ENCODE results near the gene DIDO1. TPM values are rescaled to one million over a fixed set of nuclear protein-coding genes. Genes with fewer than 3 reads are reported as not detected.
A peak's percentile ranks its signal among the peaks of the same experiment; 100 is the strongest.

DIDO1 gene
- total and polyA plus RNA-seq, 2 of the 13 experiments (the other 11 are each of a cell fraction or from before 2014, with no cell fraction given), result 75.0 to 75.1 TPM

- peak; percentile 86 for TF ChIP-seq ATF3 (CRISPR knock-in tag; IDR thresholded peaks at IDR 0.05)
- TF ChIP-seq MEIS2 (CRISPR knock-in tag; IDR thresholded peaks at IDR 0.05), result peak; percentile 39; the same call in 1 of the 2 replicates
- TF ChIP-seq ZNF441 (CRISPR knock-in tag; IDR thresholded peaks at IDR 0.05; ENCODE audit: borderline replicate concordance), result peak; percentile 59; the same call in 1 of the 2 replicates
- TF ChIP-seq ZMYM4 (CRISPR knock-in tag; IDR thresholded peaks at IDR 0.05), result 0 out of 2 replicates have a peak, but pooled peaks have one; percentile 32
- TF ChIP-seq RCOR2 (CRISPR knock-in tag; IDR thresholded peaks at IDR 0.05), result peak; percentile 32; the same call in 1 of the 2 replicates
- 0 out of 2 replicates have a peak, but pooled peaks have one; percentile 27 for TF ChIP-seq HIVEP1 (CRISPR knock-in tag; IDR thresholded peaks at IDR 0.05)
- TF ChIP-seq POGZ (CRISPR knock-in tag; IDR thresholded peaks at IDR 0.05), result peak; percentile 18; the same call in 1 of the 2 replicates
- peak; percentile 65; the same call in 1 of the 2 replicates for TF ChIP-seq TFAP4 (IDR thresholded peaks at IDR 0.05; ENCODE audit: borderline replicate concordance, low read depth)
- 0 out of 2 replicates have a peak, but pooled peaks have one; percentile 51 for TF ChIP-seq SATB2 (CRISPR knock-in tag; IDR thresholded peaks at IDR 0.05)
- peak; percentile 82 for TF ChIP-seq POLR2G (IDR thresholded peaks at IDR 0.05; ENCODE audit: low read depth, low read length)
- 0 out of 2 replicates have a peak, but pooled peaks have one; percentile 37 for TF ChIP-seq ZNF160 (CRISPR knock-in tag; IDR thresholded peaks at IDR 0.05)
- peak; percentile 90 for TF ChIP-seq AKAP8 (CRISPR knock-in tag; IDR thresholded peaks at IDR 0.05)
- TF ChIP-seq TRAFD1 (CRISPR knock-in tag; IDR thresholded peaks at IDR 0.05; ENCODE audit: borderline replicate concordance), result peak; percentile 76; the same call in 1 of the 2 replicates
- TF ChIP-seq ARNTL (CRISPR knock-in tag; IDR thresholded peaks at IDR 0.05), result 0 out of 2 replicates have a peak, but pooled peaks have one; percentile 16
- peak; percentile 78; the same call in 1 of the 2 replicates for TF ChIP-seq SIN3A (IDR thresholded peaks at IDR 0.05; ENCODE audit: borderline replicate concordance, low read depth, low read length)
- peak; percentile 55; the same call in 1 of the 2 replicates for TF ChIP-seq ZNF430 (CRISPR knock-in tag; IDR thresholded peaks at IDR 0.05)
- 0 out of 2 replicates have a peak, but pooled peaks have one; percentile 16 for TF ChIP-seq TEF (CRISPR knock-in tag; IDR thresholded peaks at IDR 0.05)
- TF ChIP-seq ZNF460 (CRISPR knock-in tag; IDR thresholded peaks at IDR 0.05; ENCODE audit: borderline replicate concordance), result peak; percentile 83; the same call in 1 of the 2 replicates
- 0 out of 2 replicates have a peak, but pooled peaks have one; percentile 41 for TF ChIP-seq TMF1 (CRISPR knock-in tag; IDR thresholded peaks at IDR 0.05; ENCODE audit: low read depth)
- peak; percentile 62; the same call in 1 of the 2 replicates for TF ChIP-seq ZNF670 (CRISPR knock-in tag; IDR thresholded peaks at IDR 0.05; ENCODE audit: borderline replicate concordance)
- peak; percentile 70; the same call in 1 of the 2 replicates for TF ChIP-seq RBFOX2 (IDR thresholded peaks at IDR 0.05; ENCODE audit: low read depth, low read length)
- TF ChIP-seq HNRNPL (IDR thresholded peaks at IDR 0.05; ENCODE audit: low read depth, low read length), result 0 out of 2 replicates have a peak, but pooled peaks have one; percentile 52
- TF ChIP-seq ZNF549 (CRISPR knock-in tag; IDR thresholded peaks at IDR 0.05), result 0 out of 2 replicates have a peak, but pooled peaks have one; percentile 51
- TF ChIP-seq RBM39 (IDR thresholded peaks at IDR 0.05; ENCODE audit: low read depth, low read length, poor library complexity, severe bottlenecking), result peak; percentile 63
- TF ChIP-seq ZNF740 (CRISPR knock-in tag; IDR thresholded peaks at IDR 0.05), result 0 out of 2 replicates have a peak, but pooled peaks have one; percentile 29
- TF ChIP-seq ZNF644 (CRISPR knock-in tag; IDR thresholded peaks at IDR 0.05; ENCODE audit: low read depth), result peak; percentile 80
- peak; percentile 23 for TF ChIP-seq XRCC5 (optimal IDR thresholded peaks at IDR 0.05; ENCODE audit: low read length)
Observed at GRCh38 chr20:62923059-62923668, 3.1 kb downstream of the DIDO1 start (continued).

Data from HepG2 (cell line).